Limb (tissue), 2 donors: ENCODE measurements around the gene CCDC88C.

ENCODE experiments used
- DNase-seq, 2 donors: peaks; one replicate each; pipeline ENCODE4 v3.0.0-alpha.2; 2016; ENCODE audit errors: extremely low spot score in 2 of 2

CCDC88C gene

GRCh38 chr14:91330096-91330696, 87.4 kb downstream of the CCDC88C start:
- DNase-seq = no peak

- no peak for DNase-seq
Measured at GRCh38 chr14:91329486-91330014, 88.1 kb downstream of the CCDC88C start.

DNA sequence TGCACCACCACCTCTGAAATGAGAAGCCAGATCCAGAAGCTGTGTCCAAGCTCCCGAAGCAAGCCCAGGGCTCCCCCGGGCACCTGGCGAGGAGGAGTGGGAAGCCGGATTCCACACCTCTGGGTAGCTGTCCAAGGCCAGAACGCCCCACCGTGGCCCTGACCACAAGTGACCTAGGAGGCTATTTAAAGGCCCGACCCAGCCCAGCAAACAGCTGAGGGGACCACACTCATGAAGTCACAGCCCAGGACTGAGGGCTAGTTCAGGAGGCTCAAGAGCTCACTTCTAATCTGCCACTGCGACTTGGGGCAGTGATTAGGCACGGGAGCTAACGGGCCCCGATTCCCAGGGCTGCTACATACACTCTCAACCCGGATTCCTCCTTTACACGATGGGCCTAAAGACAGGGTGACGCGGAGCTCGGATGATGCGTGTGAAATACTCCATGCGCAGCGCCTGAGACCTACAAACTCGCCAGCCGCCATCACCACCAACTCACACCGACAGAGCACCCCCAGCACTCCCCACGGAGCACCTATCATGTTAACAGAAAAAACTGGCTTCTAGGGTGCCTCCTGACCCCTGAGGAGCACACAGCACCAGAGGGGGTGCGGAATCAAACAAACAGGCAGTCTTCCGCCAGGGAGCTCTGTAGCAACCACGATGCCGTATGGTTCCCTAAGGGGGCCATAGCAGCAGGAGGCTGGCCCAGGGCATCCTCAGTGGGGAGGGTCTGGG, 89.1 kb downstream of the CCDC88C start:
- no peak for DNase-seq

GRCh38 chr14:91327661-91328312, 89.8 kb downstream of the CCDC88C start:
- no peak for DNase-seq

DNA sequence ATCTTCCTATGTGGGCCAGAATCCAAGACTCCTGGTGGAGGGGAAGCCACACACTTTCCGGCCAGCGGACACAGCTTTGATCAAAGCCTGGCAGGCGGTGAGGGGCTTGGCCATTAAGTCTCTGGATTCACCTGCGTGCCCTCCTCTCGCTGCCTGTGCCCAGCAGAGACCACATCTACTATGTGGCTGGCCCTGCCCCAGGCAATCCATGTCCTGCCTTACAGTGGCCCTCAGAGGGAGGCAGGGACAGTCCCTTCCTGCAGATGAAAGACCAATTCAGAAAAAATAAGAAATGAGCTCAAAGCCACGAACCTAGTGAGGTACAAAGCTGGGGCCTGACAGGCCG, 90.4 kb downstream of the CCDC88C start:
- no peak for DNase-seq

GRCh38 chr14:91326514-91327249, 90.9 kb downstream of the CCDC88C start:
- no peak for DNase-seq

DNA sequence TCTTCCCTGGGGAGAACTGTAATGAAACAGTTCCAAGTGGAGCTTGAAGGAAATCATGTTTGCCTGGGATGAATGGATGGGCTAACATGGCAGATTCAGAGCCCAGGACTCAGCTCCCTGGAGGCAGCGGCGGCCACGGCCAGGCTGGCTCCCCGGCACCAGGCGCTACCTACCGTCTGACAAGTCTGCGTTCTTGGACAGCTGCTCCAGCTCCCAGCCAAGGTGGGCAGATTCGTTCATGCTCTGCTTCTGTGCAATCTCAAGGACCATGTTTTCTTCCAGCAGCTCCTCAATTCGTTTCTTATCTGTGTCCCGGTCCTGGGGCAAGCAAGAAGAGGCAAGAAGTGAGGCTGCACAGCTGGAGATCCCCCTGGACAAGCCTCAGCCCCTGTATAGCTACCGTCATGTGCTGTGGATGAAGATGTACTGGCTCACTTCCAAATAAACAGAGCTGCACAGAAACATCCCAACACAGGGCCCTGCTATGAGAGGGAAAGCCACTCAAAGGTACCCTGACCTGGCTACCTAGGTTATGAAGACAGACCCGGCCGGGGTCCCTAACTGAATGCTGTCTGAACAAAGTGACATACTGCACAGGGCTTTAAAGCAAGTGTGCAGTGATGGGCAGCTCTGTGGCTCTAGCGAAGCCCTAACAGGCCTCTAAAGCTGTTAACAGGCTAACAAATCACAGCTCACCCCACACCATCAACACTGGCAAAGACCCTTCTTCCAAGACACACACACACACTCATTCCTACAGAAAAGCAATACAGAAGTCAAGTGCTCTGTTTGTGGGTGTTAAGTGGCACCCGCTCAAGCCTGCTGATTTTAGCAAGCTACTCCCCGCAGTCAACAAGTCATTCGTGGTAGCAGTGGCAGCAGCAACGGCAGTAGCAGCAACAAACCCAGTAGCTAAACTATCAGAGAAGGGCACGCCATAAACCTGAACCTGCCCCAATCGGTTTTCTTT, 92.7 kb downstream of the CCDC88C start:
- DNase-seq = no peak

GRCh38 chr14:91323671-91324605, 93.7 kb downstream of the CCDC88C start:
- DNase-seq = peak; percentile 70 to 93

GRCh38 chr14:91323031-91323430, 94.6 kb downstream of the CCDC88C start:
- no peak for DNase-seq

DNA sequence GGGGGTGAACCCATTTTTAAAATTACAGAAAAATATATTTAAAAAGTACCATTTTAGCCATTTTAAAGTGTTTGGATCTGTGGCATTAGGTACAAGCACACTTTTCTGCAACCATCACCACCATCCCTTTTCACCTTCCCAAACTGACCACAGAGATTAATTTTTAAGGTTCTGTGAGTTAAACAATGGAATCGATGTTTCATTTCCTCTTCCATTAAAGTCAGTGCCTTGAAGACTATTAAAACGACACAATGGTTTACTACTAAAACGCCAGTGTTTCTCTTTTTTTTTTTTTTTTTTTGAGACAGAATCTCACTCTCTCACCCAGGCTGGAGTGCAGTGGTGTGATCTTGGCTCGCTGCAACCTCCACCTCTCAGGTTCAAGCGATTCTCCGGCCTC, 95.0 kb downstream of the CCDC88C start:
- DNase-seq = no peak

DNA sequence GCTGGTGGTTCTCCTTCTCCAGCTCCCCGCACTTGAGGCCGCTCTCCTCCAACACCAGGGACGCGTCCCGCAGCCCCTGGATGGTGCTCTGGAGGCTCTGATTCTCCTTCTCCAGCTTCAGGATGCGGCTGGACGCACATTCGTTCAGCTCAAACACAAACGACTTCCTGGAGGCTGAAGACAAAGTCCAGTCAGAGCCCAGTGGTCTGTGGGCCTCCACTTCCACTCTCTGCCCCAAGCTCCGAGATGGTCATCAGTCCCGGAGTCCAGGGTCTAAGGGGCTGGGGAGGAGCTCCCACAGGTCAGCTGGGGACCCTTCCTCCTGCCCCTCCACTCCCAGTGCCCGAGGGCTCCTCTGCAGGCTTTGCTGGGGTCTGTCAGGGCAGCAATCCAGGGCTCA, 96.5 kb downstream of the CCDC88C start:
- DNase-seq = no peak

- no peak for DNase-seq
Measured at GRCh38 chr14:91320266-91320665, 97.4 kb downstream of the CCDC88C start.

- no peak for DNase-seq
Measured at GRCh38 chr14:91318911-91319310, 98.7 kb downstream of the CCDC88C start.

GRCh38 chr14:91317381-91318308, 100.0 kb downstream of the CCDC88C start:
- DNase-seq = peak; percentile 10 to 63

DNA sequence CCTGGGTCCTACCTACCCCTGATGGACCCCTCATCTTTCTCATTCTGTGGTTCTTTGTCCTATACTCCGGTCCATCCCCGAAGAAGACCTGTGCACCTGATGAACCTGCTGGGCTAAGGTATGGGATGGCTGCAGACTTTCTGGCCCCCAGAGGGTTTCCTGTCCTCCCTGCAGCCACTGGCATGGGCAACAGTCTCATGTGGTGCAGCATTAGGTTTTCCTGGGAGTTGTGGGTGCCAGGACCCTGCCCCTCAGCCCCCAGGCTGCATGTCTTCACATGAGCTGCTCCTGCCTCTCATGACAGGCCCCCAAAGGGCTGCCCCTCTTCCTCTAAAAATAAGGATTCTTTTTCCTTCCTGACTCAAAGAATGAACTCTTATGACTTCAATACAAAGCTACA, 100.9 kb downstream of the CCDC88C start:
- DNase-seq = no peak

- DNase-seq = no peak
Measured at GRCh38 chr14:91315844-91316267, 101.8 kb downstream of the CCDC88C start.

DNA sequence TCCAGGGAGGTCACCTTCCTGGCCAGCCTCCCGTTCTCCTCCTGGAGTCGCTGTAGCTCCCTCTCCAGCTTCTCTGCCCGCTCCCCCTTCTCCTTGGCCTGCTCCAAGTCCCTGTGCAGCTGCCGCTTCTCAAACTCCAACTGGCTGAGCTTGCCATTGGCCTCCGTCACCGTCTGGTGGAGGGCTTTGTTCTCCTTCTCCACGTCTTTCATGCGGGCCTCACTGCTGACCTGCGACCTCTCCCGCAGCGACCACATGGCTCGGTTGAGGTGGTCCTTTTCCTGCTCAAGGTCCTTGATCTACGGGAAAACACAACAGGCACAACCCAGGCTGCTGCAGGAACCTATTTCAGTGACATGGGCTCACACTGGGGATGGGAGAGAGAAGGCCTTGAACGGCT, 103.8 kb downstream of the CCDC88C start:
- DNase-seq = no peak

GRCh38 chr14:91313154-91313850, 104.3 kb downstream of the CCDC88C start:
- no peak for DNase-seq
